ENCODE data around the gene CCDC127. TPM values are rescaled to one million over a fixed set of nuclear protein-coding genes. Genes with fewer than 3 reads are reported as not detected.

Gene CCDC127
- polyA plus RNA-seq, 3 donors, result 0.68 to 1.5 (median 0.85) TPM

DNA sequence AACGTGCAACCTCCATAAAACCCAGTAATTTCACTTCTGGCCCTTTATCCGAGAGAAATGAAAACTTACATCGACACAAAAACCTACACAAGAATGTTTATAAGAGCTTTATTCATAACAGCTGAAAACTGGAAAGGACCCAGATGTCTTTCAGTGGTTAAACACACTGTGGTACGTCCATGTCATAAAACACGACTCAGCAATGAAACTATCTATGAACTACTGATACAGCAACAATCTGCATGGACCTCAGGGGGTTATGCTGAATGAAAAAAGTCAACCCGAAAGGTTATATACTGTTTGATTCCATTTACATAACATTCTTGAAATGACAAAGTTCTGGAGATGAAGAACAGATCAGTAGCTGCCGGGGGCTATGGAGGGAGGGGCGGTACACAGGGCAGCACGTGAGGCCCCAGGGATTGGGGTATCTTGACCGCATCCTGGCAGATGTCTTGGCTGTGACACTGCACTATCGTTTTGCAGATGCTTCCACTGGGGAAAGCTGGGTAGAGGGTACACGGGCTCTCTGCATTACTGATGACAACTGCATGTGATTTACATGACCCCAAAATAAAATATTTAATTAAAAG is 4.1 kb downstream of the CCDC127 start:
- no peak overlapping the region for H3K4me3 ChIP-seq (replicated peaks in 1 of 3; ENCODE audit: low read depth in 2 of 3, low read length in 3 of 3)
- 100% methylated on average over 4 of the region's 12 CpGs for WGBS (ENCODE audit: insufficient coverage)
- H3K36me3 ChIP-seq (replicated peaks in 1 of 2; ENCODE audit: control insufficient read depth in 1 of 2, insufficient read depth in 2 of 2, low read length in 2 of 2), result peaks cover 0 to 3% of the 10 kb centered on the region in 2 donors
- no peak overlapping the region for H2AFZ ChIP-seq (ENCODE audit: insufficient read depth, low read depth, low read length, poor library complexity, severe bottlenecking)
- peaks cover 1 to 6% of the 10 kb centered on the region in 2 donors for H3K4me1 ChIP-seq (ENCODE audit: control insufficient read depth in 1 of 2, insufficient read depth in 2 of 2, low read length in 2 of 2)
- no peak overlapping the region for H3K27ac ChIP-seq (ENCODE audit: low read depth in 1 of 2, low read length in 2 of 2)
- no peak overlapping the region for H3K4me2 ChIP-seq (replicated peaks; ENCODE audit: extremely low read depth, low read length, poor library complexity, severe bottlenecking)
- TF ChIP-seq, protein P1, sequence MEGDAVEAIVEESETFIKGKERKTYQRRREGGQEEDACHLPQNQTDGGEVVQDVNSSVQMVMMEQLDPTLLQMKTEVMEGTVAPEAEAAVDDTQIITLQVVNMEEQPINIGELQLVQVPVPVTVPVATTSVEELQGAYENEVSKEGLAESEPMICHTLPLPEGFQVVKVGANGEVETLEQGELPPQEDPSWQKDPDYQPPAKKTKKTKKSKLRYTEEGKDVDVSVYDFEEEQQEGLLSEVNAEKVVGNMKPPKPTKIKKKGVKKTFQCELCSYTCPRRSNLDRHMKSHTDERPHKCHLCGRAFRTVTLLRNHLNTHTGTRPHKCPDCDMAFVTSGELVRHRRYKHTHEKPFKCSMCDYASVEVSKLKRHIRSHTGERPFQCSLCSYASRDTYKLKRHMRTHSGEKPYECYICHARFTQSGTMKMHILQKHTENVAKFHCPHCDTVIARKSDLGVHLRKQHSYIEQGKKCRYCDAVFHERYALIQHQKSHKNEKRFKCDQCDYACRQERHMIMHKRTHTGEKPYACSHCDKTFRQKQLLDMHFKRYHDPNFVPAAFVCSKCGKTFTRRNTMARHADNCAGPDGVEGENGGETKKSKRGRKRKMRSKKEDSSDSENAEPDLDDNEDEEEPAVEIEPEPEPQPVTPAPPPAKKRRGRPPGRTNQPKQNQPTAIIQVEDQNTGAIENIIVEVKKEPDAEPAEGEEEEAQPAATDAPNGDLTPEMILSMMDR (IDR thresholded peaks at IDR 0.05), result no peak
- intact Hi-C loops (cut with micrococcal nuclease), result no loop called here
- H3K9me3 Mint-ChIP-seq, result peaks cover 0 to 2% (median 0%) of the 10 kb centered on the region in 7 donors
- no peak overlapping the region for H3K9ac ChIP-seq (ENCODE audit: insufficient read depth, low read length, poor library complexity, severe bottlenecking)
- H3K27me3 ChIP-seq (ENCODE audit: control insufficient read depth in 2 of 2, insufficient read depth in 2 of 2, low read length in 2 of 2), result no peaks in the 10 kb centered on the region
- H3K79me2 ChIP-seq (ENCODE audit: insufficient read depth, low read length), result peaks cover 17% of the 10 kb centered on the region
- DNase-seq, result no peak
- no peak overlapping the region for H3K4me3 Mint-ChIP-seq
- peaks cover 15 to 32% of the 10 kb centered on the region in 2 donors for H3K36me3 Mint-ChIP-seq
- no peaks in the 10 kb centered on the region for H3K9me3 ChIP-seq (replicated peaks in 1 of 2; ENCODE audit: control insufficient read depth in 1 of 2, insufficient read depth in 1 of 2, low read length in 2 of 2)
- no peaks in the 10 kb centered on the region for H3K27me3 Mint-ChIP-seq (ENCODE audit: low read depth in 3 of 3)
- H3K27ac Mint-ChIP-seq, result no peak overlapping the region
- H3K4me1 Mint-ChIP-seq, result peaks cover 12% of the 10 kb centered on the region
- peaks cover 10% of the 10 kb centered on the region for H4K20me1 ChIP-seq (ENCODE audit: insufficient read depth, low read length)

DNA sequence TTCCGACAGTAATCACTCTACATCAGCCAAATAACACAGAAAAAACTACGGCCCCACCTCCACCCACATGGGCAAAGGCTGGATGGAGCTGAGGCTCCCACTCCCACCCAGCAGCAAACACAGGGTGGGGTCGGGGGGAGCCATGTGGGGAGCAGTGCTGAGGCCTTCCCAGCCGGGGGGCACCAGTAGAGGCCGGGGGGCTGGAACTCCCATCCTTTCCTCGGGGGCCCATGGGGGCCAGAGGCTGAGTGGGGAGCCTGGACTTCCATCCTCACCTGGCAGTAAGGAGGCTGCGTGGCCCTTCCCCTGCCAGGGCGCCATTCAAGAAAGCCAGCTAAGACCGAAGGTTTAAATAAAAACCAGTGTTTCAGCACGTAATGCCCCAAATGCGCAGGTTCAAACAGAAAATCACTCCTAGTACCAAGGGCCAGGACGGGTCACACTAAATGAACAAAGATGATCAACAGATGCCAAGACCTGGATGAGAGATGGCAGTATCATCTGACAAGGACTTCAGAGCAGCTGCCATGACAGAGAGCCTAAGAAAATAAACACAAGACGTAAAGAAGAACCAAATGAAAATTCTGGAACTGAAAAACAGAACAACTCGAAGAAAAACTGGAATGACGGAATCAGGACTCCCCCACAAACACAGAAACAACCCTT is 9.4 kb downstream of the CCDC127 start:
- WGBS (ENCODE audit: insufficient coverage), result 90% methylated on average over 10 of the region's 15 CpGs
- peaks cover 7% of the 10 kb centered on the region for H4K20me1 ChIP-seq (ENCODE audit: insufficient read depth, low read length)
- H3K27ac Mint-ChIP-seq, result peak overlapping the region in 1 of 7 donors; percentile 42
- H3K4me1 Mint-ChIP-seq, result no peaks in the 10 kb centered on the region
- H3K4me2 ChIP-seq (replicated peaks; ENCODE audit: extremely low read depth, low read length, poor library complexity, severe bottlenecking), result no peak overlapping the region
- H3K4me3 ChIP-seq (replicated peaks in 1 of 3; ENCODE audit: low read depth in 2 of 3, low read length in 3 of 3), result no peak overlapping the region
- intact Hi-C loops (cut with micrococcal nuclease), result no loop called here
- peaks cover 45 to 47% of the 10 kb centered on the region in 2 donors for H3K36me3 Mint-ChIP-seq
- H3K27me3 ChIP-seq (ENCODE audit: control insufficient read depth in 2 of 2, insufficient read depth in 2 of 2, low read length in 2 of 2), result no peaks in the 10 kb centered on the region
- H3K36me3 ChIP-seq (replicated peaks in 1 of 2; ENCODE audit: control insufficient read depth in 1 of 2, insufficient read depth in 2 of 2, low read length in 2 of 2), result peaks cover 22 to 51% of the 10 kb centered on the region in 2 donors
- no peaks in the 10 kb centered on the region for H3K4me1 ChIP-seq (ENCODE audit: control insufficient read depth in 1 of 2, insufficient read depth in 2 of 2, low read length in 2 of 2)
- no peak overlapping the region for H3K4me3 Mint-ChIP-seq
- no peaks in the 10 kb centered on the region for H3K27me3 Mint-ChIP-seq (ENCODE audit: low read depth in 3 of 3)
- TF ChIP-seq, protein P1 (IDR thresholded peaks at IDR 0.05), result no peak
- H3K9me3 Mint-ChIP-seq, result no peaks in the 10 kb centered on the region
- H3K9me3 ChIP-seq (replicated peaks in 1 of 2; ENCODE audit: control insufficient read depth in 1 of 2, insufficient read depth in 1 of 2, low read length in 2 of 2), result no peaks in the 10 kb centered on the region
- H3K79me2 ChIP-seq (ENCODE audit: insufficient read depth, low read length), result peaks cover 1% of the 10 kb centered on the region
- no peak overlapping the region for H3K9ac ChIP-seq (ENCODE audit: insufficient read depth, low read length, poor library complexity, severe bottlenecking)
- no peak overlapping the region for H2AFZ ChIP-seq (ENCODE audit: insufficient read depth, low read depth, low read length, poor library complexity, severe bottlenecking)
- H3K27ac ChIP-seq (ENCODE audit: low read depth in 1 of 2, low read length in 2 of 2), result no peak overlapping the region
- no peak for DNase-seq

Measured in CD14-positive monocyte (primary cell).